ENCODE results near the gene PCDH9.

GRCh38 chr13:66691149-66691548, 539.0 kb downstream of the PCDH9 start:
- TF ChIP-seq CTCF (IDR thresholded peaks at IDR 0.05) (no peak), POLR2A (IDR thresholded peaks at IDR 0.05) (no peak), POLR2AphosphoS5 (IDR thresholded peaks at IDR 0.05) (no peak), EP300 (IDR thresholded peaks at IDR 0.05) (no peak)

Data from upper lobe of left lung (tissue), 4 donors.